ENCODE results near the gene TP73.

TP73 gene

GRCh38 chr1:3776231-3776961, 124.1 kb downstream of the TP73 start:
- no peak overlapping the region for H3K9ac ChIP-seq (ENCODE audit: low read length)
- peaks cover 4% of the 10 kb centered on the region for H3K4me1 ChIP-seq (ENCODE audit: control insufficient read depth, insufficient read depth, low read length)
- H3K36me3 ChIP-seq (ENCODE audit: control insufficient read depth, insufficient read depth, low read length): peaks cover 18% of the 10 kb centered on the region
- no peak overlapping the region for H3K4me3 ChIP-seq (ENCODE audit: low read length)
- H3K27ac ChIP-seq (ENCODE audit: low read depth, low read length): no peak overlapping the region
- no peaks in the 10 kb centered on the region for H3K27me3 ChIP-seq (ENCODE audit: control insufficient read depth, insufficient read depth, low read length)

- Histone ChIP-seq H3K4me3 (ENCODE audit: low read length) (no peak overlapping the region), H3K4me1 (ENCODE audit: control insufficient read depth, insufficient read depth, low read length) (no peaks in the 10 kb centered on the region), H3K9ac (ENCODE audit: low read length) (no peak overlapping the region), H3K27ac (ENCODE audit: low read depth, low read length) (no peak overlapping the region), H3K36me3 (ENCODE audit: control insufficient read depth, insufficient read depth, low read length) (peaks cover 22% of the 10 kb centered on the region), H3K27me3 (ENCODE audit: control insufficient read depth, insufficient read depth, low read length) (no peaks in the 10 kb centered on the region)
Observed at GRCh38 chr1:3777078-3777547, 124.8 kb downstream of the TP73 start.

GRCh38 chr1:3777647-3778589, 125.6 kb downstream of the TP73 start:
- Histone ChIP-seq H3K4me3 (ENCODE audit: low read length) (no peak overlapping the region), H3K27ac (ENCODE audit: low read depth, low read length) (no peak overlapping the region), H3K9ac (ENCODE audit: low read length) (no peak overlapping the region), H3K36me3 (ENCODE audit: control insufficient read depth, insufficient read depth, low read length) (peaks cover 28% of the 10 kb centered on the region), H3K27me3 (ENCODE audit: control insufficient read depth, insufficient read depth, low read length) (no peaks in the 10 kb centered on the region), H3K4me1 (ENCODE audit: control insufficient read depth, insufficient read depth, low read length) (no peaks in the 10 kb centered on the region)

GRCh38 chr1:3778590-3779264, 126.4 kb downstream of the TP73 start:
- H3K9ac ChIP-seq (ENCODE audit: low read length): no peak overlapping the region
- H3K4me1 ChIP-seq (ENCODE audit: control insufficient read depth, insufficient read depth, low read length): no peaks in the 10 kb centered on the region
- no peak overlapping the region for H3K27ac ChIP-seq (ENCODE audit: low read depth, low read length)
- peaks cover 31% of the 10 kb centered on the region for H3K36me3 ChIP-seq (ENCODE audit: control insufficient read depth, insufficient read depth, low read length)
- no peak overlapping the region for H3K4me3 ChIP-seq (ENCODE audit: low read length)
- no peaks in the 10 kb centered on the region for H3K27me3 ChIP-seq (ENCODE audit: control insufficient read depth, insufficient read depth, low read length)

DNA sequence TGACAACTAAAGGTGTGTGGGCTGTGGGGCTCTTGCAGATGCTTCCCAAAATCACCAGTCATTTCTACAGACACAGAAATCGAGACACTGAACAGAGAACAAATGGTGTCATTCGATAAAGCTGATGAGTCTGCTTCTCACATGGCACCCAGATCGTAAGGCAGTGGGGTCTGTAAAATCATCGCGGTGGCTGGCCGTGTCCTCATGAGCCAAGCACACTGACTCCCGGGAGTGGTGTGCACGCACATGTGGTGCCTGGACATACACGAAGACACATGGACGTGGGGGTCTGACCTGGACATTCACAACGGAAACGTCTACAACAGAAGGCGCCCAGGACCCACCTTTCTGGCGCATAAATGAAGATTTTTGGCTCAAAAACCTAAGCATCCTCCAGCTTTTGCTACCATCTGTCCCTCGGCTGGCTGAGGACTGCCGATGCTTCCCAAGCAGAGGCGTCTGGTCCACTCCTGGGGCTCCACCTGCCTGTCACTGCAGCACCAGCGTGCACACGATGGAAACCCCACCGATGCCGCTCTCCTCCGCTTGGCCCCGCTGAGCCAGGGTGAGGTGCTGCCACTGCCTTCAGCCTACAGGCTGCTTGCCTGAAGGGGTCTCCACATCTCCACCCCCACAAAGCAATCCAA, 127.1 kb downstream of the TP73 start:
- no peak overlapping the region for H3K27ac ChIP-seq (ENCODE audit: low read depth, low read length)
- H3K27me3 ChIP-seq (ENCODE audit: control insufficient read depth, insufficient read depth, low read length): no peaks in the 10 kb centered on the region
- H3K4me1 ChIP-seq (ENCODE audit: control insufficient read depth, insufficient read depth, low read length): no peaks in the 10 kb centered on the region
- H3K4me3 ChIP-seq (ENCODE audit: low read length): no peak overlapping the region
- no peak overlapping the region for H3K9ac ChIP-seq (ENCODE audit: low read length)
- H3K36me3 ChIP-seq (ENCODE audit: control insufficient read depth, insufficient read depth, low read length): peaks cover 36% of the 10 kb centered on the region

GRCh38 chr1:3779912-3780416, 127.6 kb downstream of the TP73 start:
- H3K9ac ChIP-seq (ENCODE audit: low read length): no peak overlapping the region
- H3K4me3 ChIP-seq (ENCODE audit: low read length): no peak overlapping the region
- H3K27ac ChIP-seq (ENCODE audit: low read depth, low read length): no peak overlapping the region
- no peaks in the 10 kb centered on the region for H3K27me3 ChIP-seq (ENCODE audit: control insufficient read depth, insufficient read depth, low read length)
- H3K36me3 ChIP-seq (ENCODE audit: control insufficient read depth, insufficient read depth, low read length): peaks cover 38% of the 10 kb centered on the region
- H3K4me1 ChIP-seq (ENCODE audit: control insufficient read depth, insufficient read depth, low read length): no peaks in the 10 kb centered on the region

GRCh38 chr1:3780901-3781300, 128.6 kb downstream of the TP73 start:
- H3K36me3 ChIP-seq (ENCODE audit: control insufficient read depth, insufficient read depth, low read length): peaks cover 44% of the 10 kb centered on the region

GRCh38 chr1:3783651-3784474, 131.5 kb downstream of the TP73 start:
- peaks cover 57% of the 10 kb centered on the region for H3K36me3 ChIP-seq (ENCODE audit: control insufficient read depth, insufficient read depth, low read length)
- no peak overlapping the region for H3K27ac ChIP-seq (ENCODE audit: low read depth, low read length)

More at GRCh38 chr1:3780901-3781300, 128.6 kb downstream of the TP73 start:
- Histone ChIP-seq H3K4me3 (ENCODE audit: low read length) (no peak overlapping the region), H3K9ac (ENCODE audit: low read length) (no peak overlapping the region), H3K27ac (ENCODE audit: low read depth, low read length) (no peak overlapping the region), H3K4me1 (ENCODE audit: control insufficient read depth, insufficient read depth, low read length) (no peaks in the 10 kb centered on the region), H3K27me3 (ENCODE audit: control insufficient read depth, insufficient read depth, low read length) (no peaks in the 10 kb centered on the region)

GRCh38 chr1:3785045-3785444, 132.7 kb downstream of the TP73 start:
- H3K9ac ChIP-seq (ENCODE audit: low read length): no peak overlapping the region
- peaks cover 48% of the 10 kb centered on the region for H3K36me3 ChIP-seq (ENCODE audit: control insufficient read depth, insufficient read depth, low read length)

More at GRCh38 chr1:3783651-3784474, 131.5 kb downstream of the TP73 start:
- Histone ChIP-seq H3K9ac (ENCODE audit: low read length) (no peak overlapping the region), H3K27me3 (ENCODE audit: control insufficient read depth, insufficient read depth, low read length) (no peaks in the 10 kb centered on the region), H3K4me3 (ENCODE audit: low read length) (no peak overlapping the region), H3K4me1 (ENCODE audit: control insufficient read depth, insufficient read depth, low read length) (no peaks in the 10 kb centered on the region)

DNA sequence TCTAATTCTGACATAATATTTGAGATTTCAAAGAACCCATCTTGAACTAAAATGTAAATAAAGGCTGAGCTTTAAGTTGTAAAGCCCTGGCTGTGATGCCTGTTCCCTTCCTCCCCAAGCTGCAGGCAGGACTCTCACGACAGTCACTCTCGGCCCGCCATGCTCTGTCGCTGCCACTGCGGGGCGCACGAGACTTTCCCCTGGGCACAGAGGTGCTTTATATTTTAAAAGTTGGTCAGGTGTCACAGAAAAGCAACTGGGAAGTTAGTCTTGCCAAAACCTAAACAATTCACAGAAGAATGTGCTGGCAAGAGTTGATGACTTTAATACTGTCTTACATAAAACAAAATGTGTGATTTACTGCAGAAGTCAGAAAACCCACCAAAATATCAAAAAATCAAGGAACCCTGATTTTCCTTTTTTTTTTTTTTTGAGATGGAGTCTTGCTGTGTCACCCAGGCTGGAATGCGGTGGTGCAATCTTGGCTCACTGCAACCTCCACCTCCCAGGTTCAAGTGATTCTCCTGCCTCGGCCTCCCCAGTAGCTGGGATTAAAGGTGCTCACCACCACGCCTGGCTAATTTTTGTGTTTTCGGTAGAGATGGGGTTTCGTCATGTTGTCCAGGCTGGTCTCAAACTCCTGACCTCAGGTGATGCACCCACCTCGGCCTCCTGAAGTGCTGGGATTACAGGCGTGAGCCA, 133.3 kb downstream of the TP73 start:
- H3K9ac ChIP-seq (ENCODE audit: low read length): no peak overlapping the region
- no peaks in the 10 kb centered on the region for H3K27me3 ChIP-seq (ENCODE audit: control insufficient read depth, insufficient read depth, low read length)
- peaks cover 45% of the 10 kb centered on the region for H3K36me3 ChIP-seq (ENCODE audit: control insufficient read depth, insufficient read depth, low read length)
- H3K4me3 ChIP-seq (ENCODE audit: low read length): no peak overlapping the region
- no peak overlapping the region for H3K27ac ChIP-seq (ENCODE audit: low read depth, low read length)
- no peaks in the 10 kb centered on the region for H3K4me1 ChIP-seq (ENCODE audit: control insufficient read depth, insufficient read depth, low read length)

More at GRCh38 chr1:3785045-3785444, 132.7 kb downstream of the TP73 start:
- H3K27ac ChIP-seq (ENCODE audit: low read depth, low read length): no peak overlapping the region
- H3K27me3 ChIP-seq (ENCODE audit: control insufficient read depth, insufficient read depth, low read length): no peaks in the 10 kb centered on the region
- no peaks in the 10 kb centered on the region for H3K4me1 ChIP-seq (ENCODE audit: control insufficient read depth, insufficient read depth, low read length)
- H3K4me3 ChIP-seq (ENCODE audit: low read length): no peak overlapping the region
